GOT3 (cell line): Measurements from ENCODE around the gene BBS9.

Experiments
- DNase-seq: peaks from one replicate; lab custom pipeline; 2025; ENCODE audit warnings: mixed read lengths; lab: John Stamatoyannopoulos, UW

The BBS9 gene

DNA sequence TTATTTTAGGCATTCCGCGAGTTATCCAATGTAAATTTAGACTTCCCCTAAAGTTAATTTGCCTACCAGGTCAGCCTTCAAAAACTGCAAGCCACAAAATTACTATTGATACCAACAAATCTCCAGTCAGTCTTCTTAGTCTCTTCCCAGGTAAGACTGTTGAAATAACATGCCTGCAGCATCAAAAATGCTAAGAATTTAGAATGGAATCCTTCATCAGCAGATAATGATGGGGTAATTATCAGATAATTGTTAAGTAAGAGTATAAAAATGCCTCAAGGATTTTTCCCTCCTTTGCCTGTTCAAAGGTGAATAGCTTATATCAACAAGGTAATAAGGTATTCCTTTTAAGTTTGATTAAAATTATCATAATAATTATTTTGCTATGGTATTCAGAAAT lies 228.5 kb downstream of the BBS9 start:
- DNase-seq = no peak

DNA sequence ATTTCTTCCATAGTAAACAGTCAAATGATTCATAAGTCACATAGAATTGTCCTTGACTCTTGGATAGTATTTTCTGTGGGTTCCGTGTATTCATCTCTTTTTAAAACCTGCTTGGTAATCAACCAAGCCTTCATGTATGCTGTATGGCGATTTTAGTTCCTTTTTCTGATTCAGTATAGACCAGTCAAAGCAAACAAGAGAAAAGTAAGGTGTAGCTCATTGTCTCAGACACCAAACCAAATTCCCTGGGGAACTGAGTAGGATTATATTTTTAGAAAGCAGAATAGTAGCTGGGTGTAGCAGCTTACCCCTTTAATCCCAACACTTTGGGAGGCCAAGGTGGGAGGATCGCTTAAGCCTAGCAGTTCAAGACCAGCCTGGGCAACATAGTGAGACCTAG lies 240.5 kb downstream of the BBS9 start:
- no peak for DNase-seq

DNA sequence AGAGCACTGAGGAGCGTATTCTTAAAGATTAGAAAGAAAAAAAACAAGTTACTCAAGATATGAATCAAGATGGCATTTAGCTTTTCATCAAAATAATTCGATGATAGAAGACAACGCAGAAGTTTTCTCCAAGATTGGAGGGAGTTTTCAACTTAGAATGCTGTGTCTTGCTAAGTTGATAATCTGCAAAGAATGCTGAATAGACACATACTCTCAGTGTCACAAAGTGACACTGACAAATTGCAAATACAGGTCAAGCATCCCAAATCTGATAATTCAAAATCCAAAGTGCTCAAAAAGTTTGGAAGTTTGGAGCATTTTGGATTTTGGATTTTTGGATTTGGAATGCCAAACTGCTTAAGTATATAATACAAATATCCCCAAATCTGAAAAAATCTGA lies 243.8 kb downstream of the BBS9 start:
- no peak for DNase-seq

DNA sequence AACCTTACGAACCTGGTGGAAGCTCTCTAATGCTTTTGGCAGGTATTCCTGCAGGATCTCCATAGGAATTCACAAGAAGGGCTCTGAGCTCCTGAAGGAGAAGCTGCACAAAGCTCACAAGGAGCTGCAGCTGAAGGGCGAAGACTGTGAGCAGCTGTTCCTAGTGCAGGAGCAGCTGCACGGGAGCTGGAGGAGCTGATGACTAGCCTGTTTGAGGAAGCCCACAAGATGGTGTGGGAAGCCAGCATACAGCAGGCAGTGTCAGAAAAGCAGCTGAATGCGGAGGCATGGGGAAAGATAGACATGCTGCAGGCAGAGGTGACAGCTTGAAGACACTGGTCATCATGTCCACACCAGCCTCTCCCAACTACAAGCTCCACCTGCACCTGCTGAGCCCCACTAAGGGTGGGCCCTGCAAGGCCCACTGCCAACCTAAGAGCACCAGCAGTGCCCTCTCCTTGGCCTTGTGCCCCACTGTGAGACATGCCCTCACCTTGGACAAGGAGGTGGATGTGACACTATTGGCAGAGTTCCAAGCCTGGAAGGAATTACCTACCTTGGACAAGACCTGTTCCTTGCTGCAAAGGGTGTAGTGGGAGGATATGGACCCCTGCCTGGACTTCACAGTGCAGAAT lies 250.6 kb downstream of the BBS9 start:
- DNase-seq = no peak

DNA sequence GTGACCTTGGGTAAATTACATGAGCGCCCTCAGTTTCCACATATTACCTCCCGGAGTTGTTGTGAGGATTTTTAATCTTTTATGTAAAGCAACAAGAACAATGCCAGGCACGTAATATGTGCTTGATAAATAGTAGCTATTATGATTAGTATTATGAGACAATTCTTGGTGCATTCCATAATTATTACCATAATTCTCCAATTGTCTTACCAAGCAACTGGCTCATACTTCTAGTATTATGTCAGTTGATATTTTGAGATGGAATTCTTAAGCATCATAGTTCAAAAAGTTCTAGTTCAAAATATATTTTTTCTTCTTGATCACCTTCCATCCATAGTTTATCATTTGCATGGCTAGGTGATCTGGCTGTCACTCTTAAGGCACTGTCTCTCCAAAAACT lies 259.0 kb downstream of the BBS9 start:
- DNase-seq = no peak

DNA sequence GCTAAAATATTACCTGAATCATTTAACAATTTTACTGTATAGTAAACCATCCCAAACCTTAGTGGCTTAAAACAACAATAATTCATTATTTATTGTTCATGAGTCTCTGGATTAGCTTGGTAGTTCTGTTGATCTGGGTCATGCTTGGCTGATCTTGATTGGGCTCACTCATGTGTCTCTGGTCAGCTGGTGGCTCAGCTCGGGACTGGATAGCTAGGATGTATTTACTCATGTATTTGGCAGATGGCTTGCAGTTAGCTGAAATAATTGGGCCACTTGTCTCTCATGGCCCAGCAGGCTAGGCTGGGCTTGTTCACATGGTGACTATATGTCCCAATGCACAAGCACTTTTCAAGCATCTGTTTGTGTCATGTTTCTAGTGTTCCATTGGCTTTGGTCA lies 262.8 kb downstream of the BBS9 start:
- no peak for DNase-seq

DNA sequence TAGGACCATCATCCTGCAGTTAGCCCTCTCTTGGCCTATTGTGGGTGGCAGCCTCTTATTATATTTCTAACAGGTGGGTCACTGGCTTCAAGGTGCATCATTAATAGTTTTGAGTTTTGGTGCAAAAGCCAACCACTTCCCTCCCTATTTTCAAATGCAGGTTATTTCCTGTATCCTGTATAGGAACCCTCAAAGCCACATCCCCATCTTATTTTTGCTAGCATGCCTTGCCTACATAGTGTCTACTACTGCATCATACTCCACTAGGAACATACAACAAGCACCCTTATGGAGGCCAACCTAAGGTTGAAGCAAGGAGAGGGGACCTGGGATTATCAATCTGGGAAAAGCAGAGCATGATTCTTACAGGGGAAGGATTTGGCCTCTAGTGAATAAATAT lies 264.4 kb downstream of the BBS9 start:
- no peak for DNase-seq

DNA sequence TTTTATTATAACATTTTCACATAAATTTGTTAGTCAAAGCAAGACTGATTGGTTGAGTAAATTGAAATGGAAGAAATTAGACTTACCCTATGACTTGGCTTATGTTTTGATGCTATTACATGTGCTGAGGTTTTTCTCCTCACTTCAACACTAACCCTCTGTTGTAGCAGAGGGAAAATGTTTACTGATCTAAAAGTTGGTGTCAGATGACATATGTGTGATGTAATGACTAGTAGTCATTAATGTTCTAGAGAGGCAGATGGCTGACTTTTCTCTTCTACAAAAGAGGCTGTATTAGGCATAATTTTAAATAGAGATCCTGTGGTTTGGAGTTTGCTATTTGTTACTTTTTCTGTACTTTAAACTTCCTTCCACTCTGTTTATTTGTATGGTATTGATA lies 266.0 kb downstream of the BBS9 start:
- DNase-seq = no peak

DNA sequence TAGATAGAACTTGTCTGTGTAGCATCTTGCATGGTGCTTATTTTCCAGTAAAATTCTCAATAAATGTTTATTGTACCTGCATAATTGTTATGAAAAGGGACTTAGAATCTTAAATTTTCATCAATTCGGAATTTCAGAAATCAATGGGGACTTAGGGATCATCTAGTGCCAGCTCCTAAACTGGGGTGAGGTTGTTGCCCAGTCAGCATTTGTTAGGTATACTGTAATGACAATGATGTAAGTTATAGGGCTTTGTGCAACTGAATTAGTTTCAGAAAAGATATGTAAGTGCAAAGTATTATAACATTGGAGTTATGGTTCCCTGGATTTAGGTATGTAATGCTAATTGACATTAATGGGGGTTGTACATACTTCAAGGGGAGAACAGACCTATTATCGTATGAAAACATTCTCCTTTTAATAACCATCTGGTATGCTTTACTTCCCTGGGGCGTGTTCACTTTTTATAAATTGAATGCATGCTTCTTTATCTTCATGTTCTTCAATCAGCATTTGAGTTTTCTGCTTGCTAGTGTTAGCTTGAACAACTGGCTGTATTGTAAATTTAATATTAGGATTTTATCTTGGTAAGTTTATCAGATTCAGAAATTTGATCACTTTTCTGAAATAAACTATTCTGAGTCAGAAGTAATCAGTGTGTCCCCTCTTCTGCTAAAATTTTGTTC lies 270.3 kb downstream of the BBS9 start:
- DNase-seq = no peak

DNA sequence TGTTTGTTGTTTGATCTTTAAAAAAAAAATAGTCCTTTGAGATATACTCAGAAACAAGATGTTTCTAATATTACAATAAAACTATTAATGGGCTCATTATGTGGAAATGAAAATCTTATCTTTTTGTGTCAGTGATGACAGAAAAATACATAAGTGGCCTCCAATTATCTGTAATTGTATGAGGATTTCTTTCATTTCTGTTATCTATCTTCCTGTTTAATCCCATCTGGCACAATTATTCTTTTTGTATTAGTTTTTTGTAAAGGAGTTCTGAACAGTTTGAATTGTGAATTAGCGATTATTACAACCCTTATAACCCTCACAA lies 270.8 kb downstream of the BBS9 start:
- no peak for DNase-seq

DNA sequence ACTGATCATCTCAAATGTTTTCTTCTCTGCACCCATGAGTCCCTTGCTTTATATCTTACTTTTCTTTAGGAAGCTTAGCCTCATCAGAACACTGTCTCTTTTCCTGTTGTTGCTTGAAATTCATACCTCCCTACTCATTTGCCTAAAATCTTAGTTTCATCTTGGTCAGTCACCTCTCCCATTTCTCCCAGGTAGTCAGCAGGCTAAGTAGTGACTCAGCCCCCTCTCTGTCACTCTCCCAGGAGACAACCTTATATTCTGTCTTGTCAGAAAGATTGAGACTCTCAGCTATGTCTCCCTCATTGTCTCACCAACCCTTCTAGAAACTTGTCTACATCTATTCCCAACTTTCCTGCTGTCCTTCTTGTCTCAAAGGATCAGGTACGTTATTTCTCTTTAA lies 280.9 kb downstream of the BBS9 start:
- DNase-seq = no peak

DNA sequence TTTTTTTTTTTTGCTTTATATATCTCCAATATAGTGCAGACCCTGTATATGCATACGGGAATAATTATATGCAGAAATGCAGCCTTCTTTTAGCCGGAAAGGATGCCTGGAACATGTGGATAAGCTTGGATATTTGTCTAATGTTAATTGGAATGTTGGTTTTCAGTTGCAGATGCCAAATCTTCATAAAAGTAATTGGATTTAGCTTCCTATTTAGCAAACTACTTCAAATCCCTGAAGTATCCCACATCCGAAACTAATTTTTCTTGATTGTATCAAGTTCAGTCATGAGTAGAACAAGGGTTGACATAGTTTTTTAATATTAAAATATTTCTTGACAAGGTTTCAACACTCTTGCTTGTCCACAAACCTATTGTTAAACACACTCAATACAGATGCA lies 281.7 kb downstream of the BBS9 start:
- DNase-seq = no peak

DNA sequence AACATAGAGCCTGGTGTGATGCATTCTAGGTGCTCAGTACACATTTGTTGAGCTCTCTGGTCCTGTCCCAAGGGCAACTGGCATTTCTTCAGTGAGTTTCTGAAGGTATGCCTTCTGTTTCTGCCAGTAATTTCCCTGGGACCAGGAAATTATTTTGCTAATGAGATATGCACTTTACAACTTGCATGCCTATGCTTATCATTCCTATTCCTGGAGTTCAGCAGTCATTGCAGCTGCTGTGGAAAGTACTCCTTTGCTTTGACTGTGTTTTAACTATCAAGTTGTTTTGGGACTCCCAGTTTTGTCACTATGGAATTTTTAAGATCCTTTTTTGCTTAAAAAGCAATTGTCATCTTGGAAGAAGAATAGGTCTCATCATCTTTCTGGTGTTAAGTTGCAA lies 283.0 kb downstream of the BBS9 start:
- no peak for DNase-seq

DNA sequence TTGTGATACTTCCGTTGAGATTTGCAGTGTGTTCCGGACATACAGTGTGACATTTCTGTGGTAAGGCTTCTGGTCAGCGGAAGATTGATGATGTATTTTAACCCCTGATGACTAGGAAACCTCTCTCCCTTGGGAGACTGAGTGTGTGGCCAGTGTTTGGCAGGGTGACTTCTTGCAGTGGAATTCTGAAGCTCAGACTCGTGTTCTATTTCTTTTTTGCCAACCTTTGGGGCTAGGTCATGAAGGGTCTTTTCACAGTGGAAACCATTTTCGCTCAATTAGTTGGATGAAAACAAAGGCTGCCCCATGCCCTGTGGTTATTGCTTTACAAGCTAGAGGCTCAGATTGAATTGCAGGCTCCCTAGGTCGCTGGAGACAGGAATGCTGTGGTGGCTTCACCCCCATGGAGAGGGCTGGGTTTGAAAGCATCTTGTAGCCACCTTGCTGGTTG lies 288.9 kb downstream of the BBS9 start:
- DNase-seq = no peak

DNA sequence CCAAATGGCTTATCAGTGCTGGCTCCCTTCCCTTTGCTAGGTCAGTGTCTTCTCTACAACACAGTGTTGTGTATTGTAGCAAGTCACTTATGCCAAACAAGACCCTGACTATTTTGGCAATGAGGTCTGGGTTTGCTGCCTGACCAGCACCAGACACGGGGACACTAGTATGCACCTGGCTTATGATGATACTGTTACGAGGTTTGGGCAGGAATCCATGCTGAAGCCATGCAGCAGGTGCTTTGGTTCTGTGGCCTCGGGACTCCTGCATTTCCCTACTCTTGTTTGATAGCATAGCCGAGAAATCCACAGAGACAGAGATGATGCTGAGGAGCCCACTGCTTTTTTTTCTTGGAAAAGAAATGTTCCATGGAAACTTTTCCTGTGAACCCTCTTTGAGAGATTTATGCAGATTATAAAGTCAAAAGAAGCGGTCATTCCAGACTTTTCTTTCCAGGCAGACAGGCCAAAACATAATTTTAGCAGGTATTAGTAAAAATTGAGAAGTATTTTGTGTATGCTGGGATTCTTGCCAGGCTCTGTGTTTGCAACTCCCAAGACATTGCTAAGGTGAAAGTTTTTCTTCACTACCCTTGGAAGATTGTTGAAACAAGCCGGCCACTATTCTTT lies 291.1 kb downstream of the BBS9 start:
- DNase-seq = no peak

DNA sequence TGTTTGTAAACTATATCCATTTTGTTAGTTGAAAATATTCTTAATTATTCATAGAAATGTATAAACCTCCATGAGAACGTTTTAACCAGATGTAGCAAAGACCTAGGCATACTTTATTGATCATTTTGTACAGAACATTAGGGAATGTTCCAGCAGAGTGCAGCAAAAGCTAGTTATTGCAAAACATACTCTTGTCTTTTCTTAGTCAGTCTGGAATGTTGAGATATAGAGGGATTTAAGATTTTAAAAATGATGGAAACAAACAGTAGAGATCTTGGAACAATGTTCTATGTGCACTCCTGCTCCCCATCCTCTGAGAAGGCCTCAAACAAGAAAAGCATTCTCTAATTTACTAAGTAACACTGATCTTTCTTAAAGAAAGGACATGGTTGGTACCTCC lies 292.1 kb downstream of the BBS9 start:
- DNase-seq = no peak

DNA sequence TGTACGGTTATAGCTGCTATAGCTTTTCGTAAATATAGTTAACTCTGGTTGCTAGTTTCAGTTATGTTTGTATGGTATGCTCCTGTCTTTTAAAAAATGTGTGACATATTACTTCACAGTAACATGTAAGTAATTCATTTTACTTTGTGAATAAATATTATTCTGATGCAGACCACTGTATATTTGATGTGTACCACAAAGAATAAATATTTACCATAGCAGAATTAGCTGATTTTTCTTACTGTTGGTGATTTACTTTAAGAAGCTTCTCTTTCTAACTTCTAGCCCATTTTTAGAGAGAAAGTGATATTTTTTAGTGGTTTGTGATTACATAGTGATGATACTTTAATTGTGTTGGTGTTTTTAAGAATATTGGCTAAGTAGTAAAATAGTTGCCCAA lies 292.8 kb downstream of the BBS9 start:
- no peak for DNase-seq

DNA sequence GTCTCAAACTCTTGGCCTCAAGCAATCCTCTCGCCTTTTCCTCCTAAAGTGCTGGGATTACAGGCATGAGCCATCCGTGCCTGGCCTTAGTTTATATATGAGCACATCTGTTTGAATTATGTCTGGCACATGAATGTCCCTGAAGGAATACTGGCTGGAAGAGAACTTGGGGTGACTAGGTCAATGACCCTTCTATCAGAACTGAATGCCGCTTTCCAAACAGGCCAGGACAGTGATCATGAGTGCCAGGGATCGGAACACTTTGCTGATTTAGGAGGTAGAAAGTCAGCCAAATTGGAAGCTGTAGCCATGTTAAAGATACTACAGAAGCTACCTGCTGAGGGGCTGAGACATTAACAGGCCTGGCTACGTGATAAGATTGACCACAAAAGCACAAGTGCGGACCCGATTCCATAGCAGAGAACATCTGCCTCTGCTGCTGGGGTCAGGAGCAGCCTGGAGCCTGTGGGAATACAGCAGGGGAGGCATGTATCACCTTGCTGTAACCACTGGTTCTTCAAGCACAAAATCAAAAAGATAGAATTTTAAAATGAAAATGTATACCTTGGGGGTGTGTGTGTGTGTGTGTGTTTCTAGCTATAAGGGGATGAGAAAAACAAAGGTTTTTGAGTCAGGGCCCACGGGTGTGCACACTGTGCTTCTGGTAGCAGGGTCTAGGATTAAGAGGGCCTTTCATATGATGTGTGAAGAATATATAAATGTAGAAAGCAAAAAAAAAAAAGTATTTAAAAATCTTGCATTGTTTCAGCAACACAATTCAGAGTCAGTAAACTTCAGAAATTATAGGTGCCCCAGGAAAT lies 293.7 kb downstream of the BBS9 start:
- no peak for DNase-seq

DNA sequence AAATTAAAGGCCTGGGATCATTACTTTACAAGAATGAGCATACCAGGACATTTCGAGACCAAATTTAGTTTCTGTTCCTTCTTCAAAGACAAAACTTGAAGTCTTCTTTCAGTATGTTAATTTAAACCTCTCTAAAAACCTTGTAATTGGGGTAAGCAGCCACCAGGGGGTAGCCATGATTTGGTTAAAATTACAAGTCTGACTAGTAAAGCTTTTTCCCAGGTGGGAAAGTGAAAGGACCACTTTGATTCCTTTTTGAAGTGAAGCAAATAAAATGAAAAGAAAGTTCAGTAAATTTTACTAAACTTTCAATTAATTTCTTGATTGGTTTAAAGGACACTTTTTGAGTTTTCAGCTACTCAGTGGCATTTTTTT lies 294.3 kb downstream of the BBS9 start:
- no peak for DNase-seq

DNA sequence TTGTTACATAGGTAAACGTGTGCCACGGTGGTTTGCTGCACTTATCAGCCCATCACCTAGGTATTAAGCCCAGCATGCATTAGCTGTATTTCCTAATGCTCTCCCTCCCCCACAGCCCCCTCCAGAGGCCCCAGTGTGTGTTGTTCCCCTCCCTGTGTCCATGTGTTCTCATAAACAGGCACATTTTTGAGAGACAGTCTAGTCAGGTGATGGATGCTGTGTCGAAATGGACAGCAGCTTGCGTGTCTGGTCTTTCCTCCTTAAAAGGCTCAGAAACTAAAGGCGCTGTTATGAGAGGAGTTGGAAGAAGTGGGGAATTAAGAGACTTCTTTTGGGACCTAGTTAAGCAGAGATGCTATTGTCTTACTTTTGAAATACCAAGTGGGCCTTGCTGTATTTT lies 296.0 kb downstream of the BBS9 start:
- DNase-seq = no peak

DNA sequence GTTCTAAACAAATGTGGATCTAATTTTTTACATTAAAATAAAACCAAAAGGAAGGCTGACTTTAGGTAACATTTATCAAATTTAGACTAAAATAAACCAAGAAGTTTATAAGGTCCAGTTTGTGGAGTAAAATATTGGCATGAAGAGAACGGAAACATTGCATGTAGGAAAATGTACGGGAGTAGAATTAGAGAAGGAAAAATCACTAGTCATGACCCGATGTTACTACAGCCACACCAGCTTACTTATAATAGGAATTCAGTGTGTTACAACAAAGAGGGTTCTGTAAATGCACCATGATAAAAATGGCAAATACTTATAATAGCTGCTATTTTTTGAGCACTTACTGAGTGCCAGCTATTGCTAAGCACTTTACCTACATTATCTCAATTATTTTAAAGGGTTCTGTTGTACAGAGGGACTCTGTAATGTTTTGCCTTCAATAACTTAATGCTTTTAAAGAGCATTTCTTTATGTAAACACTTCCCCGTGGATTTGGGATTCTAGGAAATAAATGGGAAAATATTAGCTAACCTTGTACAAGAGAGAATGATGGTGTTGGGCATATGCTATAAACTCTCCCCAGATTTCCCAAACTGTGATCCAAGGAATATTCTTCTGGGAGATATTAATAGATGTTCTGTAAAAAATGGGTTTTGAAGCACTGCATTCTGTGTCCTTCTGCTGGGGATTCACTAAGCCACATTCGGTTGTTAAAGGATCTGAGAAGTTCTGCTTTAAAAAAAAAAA lies 296.7 kb downstream of the BBS9 start:
- no peak for DNase-seq

DNA sequence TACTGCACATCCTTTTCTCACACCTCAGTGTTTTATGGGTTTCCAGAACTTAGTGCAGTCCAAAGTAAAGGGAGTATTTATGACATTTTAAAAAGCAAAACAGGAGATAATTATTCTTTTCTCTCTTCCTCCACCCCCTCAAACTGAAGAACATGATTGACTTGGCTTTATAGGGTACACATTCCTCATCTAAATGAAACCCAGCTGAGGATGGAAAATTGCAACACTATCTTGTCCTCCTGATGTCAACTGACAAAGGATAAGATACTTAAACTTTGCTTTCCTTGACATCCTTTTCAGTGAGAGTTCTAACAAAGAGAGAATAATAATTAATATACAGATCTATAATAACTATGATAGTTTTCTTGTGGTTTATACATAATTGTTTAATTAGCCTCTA lies 299.1 kb downstream of the BBS9 start:
- DNase-seq = no peak
